ENCODE measurements around the gene RIF1.

RIF1 gene

GRCh38 chr2:151465771-151466170 lies 56.1 kb downstream of the RIF1 start:
- peaks cover 76 to 84% (median 84%) of the 10 kb centered on the region in 3 donors for H3K36me3 ChIP-seq
- H3K9me3 ChIP-seq = no peaks in the 10 kb centered on the region
- TF ChIP-seq, protein P1, sequence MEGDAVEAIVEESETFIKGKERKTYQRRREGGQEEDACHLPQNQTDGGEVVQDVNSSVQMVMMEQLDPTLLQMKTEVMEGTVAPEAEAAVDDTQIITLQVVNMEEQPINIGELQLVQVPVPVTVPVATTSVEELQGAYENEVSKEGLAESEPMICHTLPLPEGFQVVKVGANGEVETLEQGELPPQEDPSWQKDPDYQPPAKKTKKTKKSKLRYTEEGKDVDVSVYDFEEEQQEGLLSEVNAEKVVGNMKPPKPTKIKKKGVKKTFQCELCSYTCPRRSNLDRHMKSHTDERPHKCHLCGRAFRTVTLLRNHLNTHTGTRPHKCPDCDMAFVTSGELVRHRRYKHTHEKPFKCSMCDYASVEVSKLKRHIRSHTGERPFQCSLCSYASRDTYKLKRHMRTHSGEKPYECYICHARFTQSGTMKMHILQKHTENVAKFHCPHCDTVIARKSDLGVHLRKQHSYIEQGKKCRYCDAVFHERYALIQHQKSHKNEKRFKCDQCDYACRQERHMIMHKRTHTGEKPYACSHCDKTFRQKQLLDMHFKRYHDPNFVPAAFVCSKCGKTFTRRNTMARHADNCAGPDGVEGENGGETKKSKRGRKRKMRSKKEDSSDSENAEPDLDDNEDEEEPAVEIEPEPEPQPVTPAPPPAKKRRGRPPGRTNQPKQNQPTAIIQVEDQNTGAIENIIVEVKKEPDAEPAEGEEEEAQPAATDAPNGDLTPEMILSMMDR (IDR thresholded peaks at IDR 0.05) = no peak

DNA sequence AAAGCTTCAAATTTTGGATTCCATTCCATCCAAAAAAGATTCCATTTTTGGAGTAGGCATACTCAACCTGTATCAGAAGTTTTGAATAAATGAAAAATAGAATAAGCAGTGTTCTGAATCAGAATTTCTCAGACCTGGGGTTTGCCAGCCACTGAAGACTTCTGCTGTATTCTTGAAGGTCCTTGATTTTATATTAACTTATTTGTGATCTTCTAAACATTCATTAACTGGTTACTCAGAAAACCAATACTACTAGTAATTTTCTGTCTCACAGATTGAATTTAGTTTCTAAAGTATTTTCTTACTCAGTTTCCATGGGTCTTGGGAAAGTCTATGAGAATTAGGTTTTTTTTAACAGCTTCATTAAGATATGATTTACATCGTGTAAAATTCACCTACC lies 60.9 kb downstream of the RIF1 start:
- H3K27ac ChIP-seq = no peak overlapping the region
- peaks cover 78 to 91% (median 86%) of the 10 kb centered on the region in 3 donors for H3K36me3 ChIP-seq
- TF ChIP-seq, protein P1 (IDR thresholded peaks at IDR 0.05) = no peak
- H3K9me3 ChIP-seq = peaks cover 0 to 5% (median 0%) of the 10 kb centered on the region in 3 donors
- intact Hi-C loops (cut with DNase I; ENCODE audit: low total_unique reads) = no loop called here
- H3K27me3 ChIP-seq = no peaks in the 10 kb centered on the region
- H3K4me3 ChIP-seq = no peak overlapping the region
- H3K4me1 ChIP-seq = no peaks in the 10 kb centered on the region
- DNase-seq = no peak

More at GRCh38 chr2:151465771-151466170, 56.1 kb downstream of the RIF1 start:
- Histone ChIP-seq H3K4me1 (no peaks in the 10 kb centered on the region), H3K27ac (no peak overlapping the region), H3K4me3 (no peak overlapping the region), H3K27me3 (no peaks in the 10 kb centered on the region)
- intact Hi-C loops (cut with DNase I; ENCODE audit: low total_unique reads) = no loop called here
- DNase-seq = no peak

DNA sequence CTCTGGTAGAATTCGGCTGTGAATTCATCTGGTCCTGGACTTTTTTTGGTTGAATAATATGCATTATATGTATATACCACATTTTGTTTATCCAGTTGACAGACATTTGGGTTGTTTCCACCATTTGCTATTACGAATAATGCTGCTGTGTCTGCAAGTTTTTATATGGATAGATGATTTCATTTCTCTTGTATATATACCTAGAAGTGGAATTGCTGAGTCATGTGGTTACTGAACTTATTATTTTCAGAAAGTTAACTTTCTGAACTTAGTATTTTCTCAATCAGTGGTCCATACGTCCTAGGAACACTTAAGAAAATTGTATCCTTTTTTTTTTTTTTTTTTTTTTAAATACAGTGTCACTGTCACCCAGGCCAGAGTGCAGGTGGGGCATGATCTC lies 63.3 kb downstream of the RIF1 start:
- H3K4me1 ChIP-seq = no peaks in the 10 kb centered on the region
- DNase-seq = no peak
- intact Hi-C loops (cut with DNase I; ENCODE audit: low total_unique reads) = no loop called here
- TF ChIP-seq, protein P1 (IDR thresholded peaks at IDR 0.05) = no peak
- no peak overlapping the region for H3K4me3 ChIP-seq
- no peaks in the 10 kb centered on the region for H3K27me3 ChIP-seq
- H3K9me3 ChIP-seq = peaks cover 0 to 5% (median 0%) of the 10 kb centered on the region in 3 donors
- no peak overlapping the region for H3K27ac ChIP-seq
- peaks cover 58 to 94% (median 81%) of the 10 kb centered on the region in 3 donors for H3K36me3 ChIP-seq

DNA sequence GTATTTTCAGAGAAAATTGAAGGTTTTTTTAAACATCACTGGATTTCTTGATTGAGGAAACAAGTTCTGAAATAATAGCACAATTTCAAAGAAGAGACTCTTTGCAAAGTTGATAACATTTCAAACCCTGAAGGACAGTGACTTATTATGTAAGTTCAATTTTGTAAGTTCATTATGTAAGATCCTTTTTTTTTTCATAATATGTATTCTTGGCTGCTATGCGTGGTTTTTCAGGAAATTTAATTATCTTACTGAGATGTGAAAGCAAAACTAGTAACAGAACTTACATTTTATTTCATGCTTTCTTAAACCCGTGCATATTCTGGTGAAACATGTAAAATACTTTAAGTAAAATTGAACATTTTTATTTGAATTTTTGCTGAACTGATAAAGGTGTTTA lies 65.4 kb downstream of the RIF1 start:
- TF ChIP-seq, protein P1 (IDR thresholded peaks at IDR 0.05) = no peak
- DNase-seq = no peak
- peaks cover 37 to 75% (median 62%) of the 10 kb centered on the region in 3 donors for H3K36me3 ChIP-seq

GRCh38 chr2:151476287-151476686 lies 66.6 kb downstream of the RIF1 start:
- Histone ChIP-seq H3K4me3 (no peak overlapping the region), H3K27me3 (no peaks in the 10 kb centered on the region), H3K9me3 (peaks cover 0 to under 1% (median 0%) of the 10 kb centered on the region in 3 donors), H3K4me1 (no peaks in the 10 kb centered on the region), H3K36me3 (peaks cover 25 to 64% (median 56%) of the 10 kb centered on the region in 3 donors), H3K27ac (no peak overlapping the region)
- TF ChIP-seq, protein P1 (IDR thresholded peaks at IDR 0.05) = no peak
- intact Hi-C loops (cut with DNase I; ENCODE audit: low total_unique reads) = no loop called here
- DNase-seq = no peak

More for the DNA sequence above, 65.4 kb downstream of the RIF1 start:
- no peaks in the 10 kb centered on the region for H3K27me3 ChIP-seq
- no peak overlapping the region for H3K4me3 ChIP-seq
- H3K9me3 ChIP-seq = peaks cover 0 to 5% (median 0%) of the 10 kb centered on the region in 3 donors
- no peak overlapping the region for H3K27ac ChIP-seq
- H3K4me1 ChIP-seq = no peaks in the 10 kb centered on the region
- intact Hi-C loops (cut with DNase I; ENCODE audit: low total_unique reads) = no loop called here

GRCh38 chr2:151478011-151478410 lies 68.3 kb downstream of the RIF1 start:
- intact Hi-C loops (cut with DNase I; ENCODE audit: low total_unique reads) = no loop called here
- H3K36me3 ChIP-seq = peaks cover 18 to 56% (median 45%) of the 10 kb centered on the region in 3 donors
- no peaks in the 10 kb centered on the region for H3K9me3 ChIP-seq
- DNase-seq = no peak
- TF ChIP-seq, protein P1 (IDR thresholded peaks at IDR 0.05) = no peak
- no peak overlapping the region for H3K4me3 ChIP-seq
- no peaks in the 10 kb centered on the region for H3K4me1 ChIP-seq
- H3K27me3 ChIP-seq = no peaks in the 10 kb centered on the region
- H3K27ac ChIP-seq = no peak overlapping the region

Measured in tibial artery (tissue), 4 donors.